Esophagus muscularis mucosa (tissue), 4 donors: ENCODE results near the gene SH3PXD2A.

Experiments used
- CTCF ChIP-seq, 3 experiments: fragments of 200-600 bp in 2 of 3; fragments of 450-650 bp in 1 of 3; sonication (generic) in 2 of 3; IDR thresholded peaks; one replicate each; pipeline ENCODE4 v1.5.1; 2017 to 2019; ENCODE audit warnings: antibody characterized with exemption in 3 of 3, mild to moderate bottlenecking in 2 of 3, moderate library complexity in 1 of 3
- EP300 ChIP-seq: sonication (generic); formaldehyde crosslinking; IDR thresholded peaks from one replicate; pipeline ENCODE4 v1.6.1; 2017; ENCODE audit warnings: antibody characterized with exemption
- POLR2A ChIP-seq: fragments of 450-650 bp; IDR thresholded peaks from one replicate; pipeline ENCODE4 v1.6.1; 2017; ENCODE audit warnings: antibody characterized with exemption, moderate library complexity, mild to moderate bottlenecking, low read depth
- POLR2AphosphoS5 ChIP-seq, 2 donors: sonication (generic); formaldehyde crosslinking; IDR thresholded peaks; one replicate each; pipeline ENCODE4 v1.6.1; 2017; ENCODE audit warnings: antibody characterized with exemption in 2 of 2

GRCh38 chr10:103732339-103733044, 122.9 kb downstream of the SH3PXD2A start:
- no peak for TF ChIP-seq CTCF (IDR thresholded peaks at IDR 0.05)
- no peak for TF ChIP-seq POLR2A
- TF ChIP-seq EP300 = no peak
- no peak for TF ChIP-seq POLR2AphosphoS5 (IDR thresholded peaks at IDR 0.05)
